GM12878 (cell line): ENCODE results near the gene UNC5B. TPM values are rescaled to one million over a fixed set of nuclear protein-coding genes. Genes with fewer than 3 reads are reported as not detected.
A peak's percentile ranks its signal among the peaks of the same experiment; 100 is the strongest.

Experiments
- ATAC-seq: fragments of 200-7000 bp; cut with Tn5 transposase; 3 replicates; pipeline ENCODE4 v1.9.1; 2020; ENCODE audit warnings: mild to moderate bottlenecking, moderate library complexity
- BruUV-seq: library from RNA; stranded (reverse); fragments of 400-500 nt; replicated peaks from 2 replicates; lab custom pipeline; 2021; lab: Mats Ljungman, UMichigan
- CTCF ChIA-PET: fragments of 300-600 bp; sonication (Branson Sonifier 250); formaldehyde crosslinking; extraction: SDS; loops from one replicate; lab custom pipeline; 2021; ENCODE audit warnings: inconsistent platforms; lab: Yijun Ruan, JAX
- POLR2A ChIA-PET: fragments of 350-600 bp; formaldehyde crosslinking; extraction: SDS; loops from one replicate; lab custom pipeline; 2021; ENCODE audit warnings: inconsistent platforms; lab: Charles Lee
- RAD21 ChIA-PET: fragments of 300-600 bp; sonication (Branson Sonifier 250); formaldehyde crosslinking; loops from one replicate; lab custom pipeline; 2023; ENCODE audit warnings: antibody characterized with exemption; ENCODE audit not compliant: unreplicated experiment; lab: Charles Lee
- SMC1A ChIA-PET: fragments of 300-600 bp; sonication (Branson Sonifier 250); formaldehyde crosslinking; loops from one replicate; lab custom pipeline; 2023; ENCODE audit not compliant: unreplicated experiment, uncharacterized antibody; lab: Charles Lee
- DNase-seq: peaks from one replicate; pipeline ENCODE4 v3.0.0-alpha.2; 2011; ENCODE audit warnings: low read depth, low spot score
- FAIRE-seq: peaks from 3 replicates; lab custom pipeline; 2011; peaks lifted over from hg19 to GRCh38; lab: Jason Lieb, UNC
- H2AFZ ChIP-seq: 2 replicates; pipeline ENCODE4 v1.6.0; 2011; ENCODE audit warnings: low read depth, low read length, control low read depth; ENCODE audit not compliant: control insufficient read depth
- H3K27ac ChIP-seq: 2 replicates; pipeline ENCODE4 v1.5.1; 2011; ENCODE audit warnings: control low read depth; ENCODE audit not compliant: control insufficient read depth, insufficient read depth
- H3K27me3 ChIP-seq, 2 experiments: replicated peaks in 1 of 2; 2 replicates each; pipeline versions ENCODE4 v1.6.0 to v1.6.1; 2011; ENCODE audit warnings: low read length in 1 of 2; ENCODE audit not compliant: control insufficient read depth in 2 of 2, insufficient read depth in 2 of 2
- H3K36me3 ChIP-seq, 2 experiments: 2 replicates each; pipeline ENCODE4 v1.5.1; 2011; ENCODE audit warnings: low read length in 1 of 2; ENCODE audit not compliant: control insufficient read depth in 2 of 2, insufficient read depth in 2 of 2
- H3K4me1 ChIP-seq: 2 replicates; pipeline ENCODE4 v1.6.1; 2011; ENCODE audit warnings: mild to moderate bottlenecking, low read length, moderate library complexity, mixed read lengths; ENCODE audit not compliant: control insufficient read depth, insufficient read depth
- H3K4me2 ChIP-seq: 2 replicates; pipeline ENCODE4 v1.6.0; 2011; ENCODE audit warnings: control low read depth; ENCODE audit not compliant: control insufficient read depth, insufficient read depth
- H3K4me3 ChIP-seq: fragments of 200-600 bp; sonication (generic); 2 replicates; pipeline ENCODE4 v1.5.1; 2016
- H3K79me2 ChIP-seq: 2 replicates; pipeline ENCODE4 v1.6.0; 2011; ENCODE audit warnings: low read length; ENCODE audit not compliant: control insufficient read depth, insufficient read depth
- H3K9ac ChIP-seq: 2 replicates; pipeline ENCODE4 v1.8.0; 2011; ENCODE audit warnings: low read length, control low read depth, mixed read lengths; ENCODE audit not compliant: control insufficient read depth, insufficient read depth
- H3K9me3 ChIP-seq: replicated peaks from 3 replicates; pipeline ENCODE4 v1.5.1; 2011; ENCODE audit warnings: mild to moderate bottlenecking, low read length; ENCODE audit not compliant: control insufficient read depth, insufficient read depth
- H4K20me1 ChIP-seq: 2 replicates; pipeline ENCODE4 v1.6.0; 2011; ENCODE audit not compliant: control insufficient read depth, insufficient read depth
- ATF3 ChIP-seq: IDR thresholded peaks from 2 replicates; pipeline ENCODE4 v1.6.1; 2011; ENCODE audit warnings: low read depth, mild to moderate bottlenecking, low read length, moderate library complexity, borderline replicate concordance; ENCODE audit errors: extremely low read depth
- CBX5 ChIP-seq: sonication (generic); IDR thresholded peaks from 2 replicates; pipeline ENCODE4 v1.6.1; 2016; ENCODE audit warnings: low read depth, moderate library complexity, mild to moderate bottlenecking, inconsistent platforms
- EED ChIP-seq: sonication (generic); IDR thresholded peaks from 2 replicates; pipeline ENCODE4 v1.6.1; 2016; ENCODE audit warnings: antibody characterized with exemption, low read depth
- IRF5 ChIP-seq: fragments of 450-650 bp; IDR thresholded peaks from 2 replicates; pipeline ENCODE4 v1.6.1; 2017; ENCODE audit warnings: borderline replicate concordance
- MLLT1 ChIP-seq: fragments of 450-650 bp; IDR thresholded peaks from 2 replicates; pipeline ENCODE4 v1.6.1; 2016; ENCODE audit warnings: mild to moderate bottlenecking
- NR2F1 ChIP-seq: fragments of 450-650 bp; conservative IDR thresholded peaks from 2 replicates; pipeline ENCODE4 v1.6.1; 2017; ENCODE audit warnings: mild to moderate bottlenecking
- PBX3 ChIP-seq: IDR thresholded peaks from 2 replicates; pipeline ENCODE4 v1.6.1; 2011; ENCODE audit warnings: mild to moderate bottlenecking, low read depth, low read length, moderate library complexity; ENCODE audit not compliant: insufficient replicate concordance
- POLR2A ChIP-seq: IDR thresholded peaks from 2 replicates; pipeline ENCODE4 v1.6.1; 2011; ENCODE audit warnings: low read depth, mild to moderate bottlenecking, low read length
- SIN3A ChIP-seq: IDR thresholded peaks from 2 replicates; pipeline ENCODE4 v1.6.1; 2012; ENCODE audit warnings: low read depth, low read length, improper control_type of control experiment
- SRF ChIP-seq, 2 experiments: IDR thresholded peaks; 2 replicates each; pipeline ENCODE4 v1.6.1; 2011; ENCODE audit warnings: low read depth in 2 of 2, low read length in 2 of 2, mild to moderate bottlenecking in 1 of 2, moderate library complexity in 1 of 2
- WGBS: methylation state at CpG from one replicate; pipeline ENCODE4 v1.1.6; 2016; ENCODE audit warnings: low lambda C conversion rate; ENCODE audit not compliant: insufficient replicate concordance, insufficient coverage; ENCODE audit errors: missing lambda C conversion rate; 5-methylcytosine and 5-hydroxymethylcytosine counted together
- in situ Hi-C: fragments of 300-500 bp; cut with MboI; formaldehyde crosslinking; loops from 9 replicates; pipeline ENCODE4 v1.14.3; 2018; ENCODE audit warnings: mixed read lengths
- intact Hi-C: fragments of 100-400 bp; cut with micrococcal nuclease; formaldehyde crosslinking; loops from one replicate; pipeline ENCODE4 v1.14.2; 2022; ENCODE audit not compliant: unreplicated experiment
- polyA plus RNA-seq, 11 experiments: library from polyadenylated mRNA; depleted of rRNA in 4 of 11; unstranded in 6 of 11; stranded (reverse) in 5 of 11; fragments of >200 nt; fragmentation: Nextera tagmentation in 4 of 11; fragmentation: Illumina TruSeq in 1 of 11; extraction: Ambion mirVana in 4 of 11; extraction: Trizol in 1 of 11; gene quantifications; 1 replicate in 1 of 11; 2 replicates in 10 of 11; pipeline versions ENCODE4 v1.2.1 to v1.2.3, GENCODE V29; 2011 to 2016; ENCODE audit warnings: inconsistent platforms in 2 of 11, missing spikeins in 2 of 11, low read depth in 1 of 11
- total RNA-seq, 4 experiments: library from RNA; depleted of rRNA in 3 of 4; stranded (reverse); fragments of >200 nt in 3 of 4; fragmentation: Illumina TruSeq in 1 of 4; extraction: Trizol in 1 of 4; gene quantifications; 2 replicates each; pipeline versions ENCODE4 v1.2.1 to v1.2.3, GENCODE V29; 2013 to 2021
- TF ChIP-seq, protein P1 (sequence below): IDR thresholded peaks from 2 replicates; pipeline ENCODE4 v1.6.1; 2012; ENCODE audit warnings: low read depth, low read length, improper control_type of control experiment

Gene UNC5B
- total and polyA plus RNA-seq, 10 of the 15 experiments (the other 5 are each of a cell fraction or from before 2014, with no cell fraction given), result 0.03 to 0.08 TPM; not detected in 8

DNA sequence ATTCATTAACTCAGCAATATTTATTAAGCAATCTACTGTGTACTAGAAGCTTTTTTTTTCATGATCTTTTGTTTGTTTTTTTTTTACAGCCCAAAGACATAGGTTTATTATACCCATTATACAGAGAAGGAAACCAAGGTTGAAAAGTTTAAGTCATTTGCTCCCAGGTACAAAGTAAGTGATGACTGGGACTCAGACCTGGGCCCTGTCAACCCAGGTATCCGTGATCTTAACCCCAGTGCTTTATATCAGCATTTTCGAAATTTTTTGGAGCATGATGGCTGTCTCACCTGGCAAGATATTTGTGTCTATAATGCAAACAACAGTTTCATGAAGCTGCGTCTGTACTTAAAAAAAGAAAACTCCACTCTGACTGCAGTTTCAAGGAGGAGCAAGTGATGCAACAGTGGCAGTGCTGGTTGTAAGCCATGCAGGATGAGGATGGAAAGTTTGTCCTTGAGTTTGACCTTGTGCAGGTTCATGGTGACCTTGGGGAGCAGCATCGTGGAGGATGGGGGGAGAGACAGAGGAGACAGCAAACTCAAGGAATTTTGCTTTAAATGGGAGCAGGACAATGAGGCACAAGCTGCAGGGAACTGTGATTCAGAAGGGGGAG is 118.5 kb downstream of the UNC5B start:
- no peaks in the 10 kb centered on the region for H3K36me3 ChIP-seq
- no peaks in the 10 kb centered on the region for H3K9me3 ChIP-seq
- FAIRE-seq, result no peak
- no peaks in the 10 kb centered on the region for H3K27me3 ChIP-seq
- ChIA-PET POLR2A (no interaction called here), RAD21 (no interaction called here), CTCF (interaction anchor here (0.7 to 2.1 kb wide), 2 partner anchors 11 to 12 kb away, joined by 3 to 10 read pairs; partner anchors contain the start of gene SLC29A3), SMC1A (interaction anchor here (1.0 to 2.7 kb wide), 4 partner anchors 11 to 50 kb away, joined by 3 to 8 read pairs (median 8); no protein-coding TSS in a partner anchor)
- in situ Hi-C loops, result no loop called here
- ATAC-seq, result no peak
- no peak for DNase-seq
- peaks cover 7% of the 10 kb centered on the region for H3K4me1 ChIP-seq
- TF ChIP-seq SRF (IDR thresholded peaks at IDR 0.05; ENCODE audit: low read depth in 2 of 2, low read length in 2 of 2), result no peak
- TF ChIP-seq IRF5, result no peak
- no peak for TF ChIP-seq NR2F1
- TF ChIP-seq ATF3, result no peak
- no peak for TF ChIP-seq PBX3
- no peak for TF ChIP-seq EED
- TF ChIP-seq, protein P1, sequence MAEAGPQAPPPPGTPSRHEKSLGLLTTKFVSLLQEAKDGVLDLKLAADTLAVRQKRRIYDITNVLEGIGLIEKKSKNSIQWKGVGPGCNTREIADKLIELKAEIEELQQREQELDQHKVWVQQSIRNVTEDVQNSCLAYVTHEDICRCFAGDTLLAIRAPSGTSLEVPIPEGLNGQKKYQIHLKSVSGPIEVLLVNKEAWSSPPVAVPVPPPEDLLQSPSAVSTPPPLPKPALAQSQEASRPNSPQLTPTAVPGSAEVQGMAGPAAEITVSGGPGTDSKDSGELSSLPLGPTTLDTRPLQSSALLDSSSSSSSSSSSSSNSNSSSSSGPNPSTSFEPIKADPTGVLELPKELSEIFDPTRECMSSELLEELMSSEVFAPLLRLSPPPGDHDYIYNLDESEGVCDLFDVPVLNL, result no peak
- TF ChIP-seq POLR2A, result no peak
- no peak for TF ChIP-seq SIN3A
- no peak for TF ChIP-seq MLLT1
- no peak for TF ChIP-seq CBX5
- BruUV-seq, result TSS peak; percentile 24
- H3K9ac ChIP-seq, result no peak overlapping the region
- H3K79me2 ChIP-seq, result no peaks in the 10 kb centered on the region
- no peaks in the 10 kb centered on the region for H4K20me1 ChIP-seq
- 35% methylated on average over 4 of the region's 4 CpGs for WGBS
- H2AFZ ChIP-seq, result no peak overlapping the region
- H3K4me3 ChIP-seq, result no peak overlapping the region
- H3K27ac ChIP-seq, result no peak overlapping the region
- intact Hi-C loops, result no loop called here
- no peak overlapping the region for H3K4me2 ChIP-seq
